Hematopoietic multipotent progenitor cell treated with erythropoietin and hydrocortisone succinate and interleukin-3 and kit ligand, for 17 days (in vitro differentiated cells): ENCODE measurements around the gene SLC39A7.

Experiments used
- DNase-seq: peaks from one replicate; pipeline ENCODE4 v3.0.0-alpha.2; 2015; ENCODE audit warnings: low spot score

Gene SLC39A7

DNA sequence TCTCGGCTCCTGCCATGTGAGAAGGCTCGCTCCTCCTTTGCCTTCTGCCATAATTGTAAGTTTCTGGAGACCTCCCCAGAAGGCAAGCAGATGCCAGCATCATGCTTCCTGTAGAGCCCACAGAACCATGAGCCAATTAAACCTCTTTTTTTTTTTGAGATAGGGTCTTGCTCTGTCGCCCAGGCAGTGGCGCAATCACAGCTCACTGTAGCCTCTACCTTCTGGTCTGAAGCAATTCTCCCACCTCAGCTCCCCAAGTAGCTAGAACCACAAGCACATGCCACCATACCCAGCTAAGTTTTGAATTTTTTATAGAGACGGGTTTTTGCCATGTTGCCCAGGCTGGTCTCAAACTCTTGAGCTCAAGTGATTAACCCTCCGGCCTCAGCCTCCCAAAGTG is 36.2 kb downstream of the SLC39A7 start:
- DNase-seq = no peak

DNA sequence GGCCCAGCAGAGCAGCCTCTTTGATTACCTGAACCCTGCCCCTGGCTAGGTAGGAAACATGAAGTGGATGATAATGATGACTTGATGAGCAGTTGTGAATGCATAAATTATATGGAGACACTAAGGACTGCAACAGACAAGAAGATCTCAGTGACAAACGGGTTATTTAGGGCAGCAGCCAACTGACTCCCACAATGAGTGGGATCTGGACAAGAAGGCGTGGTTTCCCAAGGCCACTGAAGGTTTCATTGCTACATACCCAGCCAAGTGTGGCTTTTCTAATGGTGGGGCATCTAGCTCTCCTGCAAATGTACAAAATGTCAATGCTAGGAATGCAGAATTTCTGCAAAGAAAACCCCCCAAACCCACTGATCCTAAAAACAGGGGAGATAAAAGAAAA is 37.1 kb downstream of the SLC39A7 start:
- no peak for DNase-seq

DNA sequence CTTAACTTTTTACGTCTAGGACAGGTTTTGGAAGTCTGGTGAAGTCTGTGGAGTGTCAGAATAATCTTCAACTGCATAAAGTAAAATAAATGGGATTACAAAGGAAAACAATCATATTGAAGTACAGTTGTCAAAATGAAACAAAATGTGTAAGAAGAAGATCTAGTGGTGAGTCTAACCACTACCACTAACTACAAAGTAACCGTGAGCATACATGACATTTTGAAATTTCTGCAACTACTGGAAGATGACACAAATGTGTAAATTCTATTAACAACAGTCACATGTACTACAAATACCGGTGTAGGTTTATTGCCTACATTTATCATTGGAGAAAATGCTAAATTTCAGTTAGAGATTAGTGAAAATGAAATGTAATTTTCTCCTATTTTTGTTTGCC is 41.3 kb downstream of the SLC39A7 start:
- no peak for DNase-seq

DNA sequence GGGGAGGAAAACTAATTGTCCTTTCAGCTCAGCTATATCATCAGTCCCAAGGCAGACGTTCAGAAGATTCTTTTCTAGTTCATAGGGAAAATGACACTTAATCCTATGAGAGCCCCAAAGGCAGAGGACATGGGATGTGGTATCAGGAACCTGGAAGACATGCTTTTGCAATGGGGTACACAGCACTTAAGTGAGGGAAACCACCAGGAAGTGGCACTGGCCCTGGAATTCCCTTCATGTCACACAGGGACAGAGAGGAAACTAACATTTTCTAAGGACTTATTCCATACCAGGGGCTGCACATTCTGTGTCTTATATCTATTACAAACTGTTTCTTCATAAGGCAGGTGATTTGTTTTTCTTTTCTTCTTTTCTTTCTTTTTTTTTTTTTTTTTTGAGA is 42.8 kb downstream of the SLC39A7 start:
- no peak for DNase-seq

DNA sequence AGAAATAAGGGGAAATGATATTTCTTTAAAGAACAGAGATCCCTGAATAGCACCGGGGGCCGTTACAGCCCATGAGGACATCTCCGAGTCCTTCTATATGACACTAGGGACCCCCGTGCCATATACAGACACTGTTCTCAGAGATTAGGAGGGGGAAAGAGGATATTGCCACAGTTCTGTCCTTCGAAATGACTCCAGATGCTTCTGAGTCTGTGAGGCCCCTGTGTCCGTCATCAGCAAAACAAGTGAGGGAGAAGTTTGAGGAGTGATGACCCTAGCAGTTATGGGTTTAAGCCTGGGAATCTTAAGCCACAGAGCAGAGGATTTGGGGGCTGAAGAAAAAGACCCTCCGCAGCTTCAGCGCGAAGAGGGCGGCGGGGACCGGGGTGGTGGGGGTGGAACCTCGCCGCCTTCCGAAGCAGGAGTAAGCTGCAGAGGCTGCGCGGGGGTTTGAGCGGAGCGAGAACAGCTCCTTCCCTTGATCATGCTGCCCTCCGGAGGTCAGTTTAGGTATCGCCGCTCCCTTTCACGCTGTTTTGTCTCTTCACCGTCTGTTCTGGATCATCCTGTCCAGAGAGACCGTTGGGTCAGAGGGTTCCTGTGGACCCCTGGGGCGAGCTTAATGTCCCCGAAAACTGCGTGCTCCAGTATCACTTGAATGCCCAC is 47.4 kb downstream of the SLC39A7 start:
- DNase-seq = peak; percentile 94

DNA sequence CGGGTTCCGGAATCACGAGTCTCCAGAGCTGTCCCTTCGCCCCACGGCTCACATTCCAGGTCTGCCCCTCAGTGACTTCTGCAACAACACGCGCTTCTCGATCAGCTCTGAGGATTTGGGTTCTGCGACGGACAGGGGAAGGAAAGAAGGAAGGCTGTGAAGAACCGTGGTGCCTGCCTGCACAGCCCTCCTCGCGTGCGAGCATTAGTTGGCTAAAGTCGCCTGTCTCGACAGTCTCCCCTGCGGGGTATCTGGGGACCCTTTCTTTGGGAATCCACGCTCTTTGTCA is 47.9 kb downstream of the SLC39A7 start:
- no peak for DNase-seq

DNA sequence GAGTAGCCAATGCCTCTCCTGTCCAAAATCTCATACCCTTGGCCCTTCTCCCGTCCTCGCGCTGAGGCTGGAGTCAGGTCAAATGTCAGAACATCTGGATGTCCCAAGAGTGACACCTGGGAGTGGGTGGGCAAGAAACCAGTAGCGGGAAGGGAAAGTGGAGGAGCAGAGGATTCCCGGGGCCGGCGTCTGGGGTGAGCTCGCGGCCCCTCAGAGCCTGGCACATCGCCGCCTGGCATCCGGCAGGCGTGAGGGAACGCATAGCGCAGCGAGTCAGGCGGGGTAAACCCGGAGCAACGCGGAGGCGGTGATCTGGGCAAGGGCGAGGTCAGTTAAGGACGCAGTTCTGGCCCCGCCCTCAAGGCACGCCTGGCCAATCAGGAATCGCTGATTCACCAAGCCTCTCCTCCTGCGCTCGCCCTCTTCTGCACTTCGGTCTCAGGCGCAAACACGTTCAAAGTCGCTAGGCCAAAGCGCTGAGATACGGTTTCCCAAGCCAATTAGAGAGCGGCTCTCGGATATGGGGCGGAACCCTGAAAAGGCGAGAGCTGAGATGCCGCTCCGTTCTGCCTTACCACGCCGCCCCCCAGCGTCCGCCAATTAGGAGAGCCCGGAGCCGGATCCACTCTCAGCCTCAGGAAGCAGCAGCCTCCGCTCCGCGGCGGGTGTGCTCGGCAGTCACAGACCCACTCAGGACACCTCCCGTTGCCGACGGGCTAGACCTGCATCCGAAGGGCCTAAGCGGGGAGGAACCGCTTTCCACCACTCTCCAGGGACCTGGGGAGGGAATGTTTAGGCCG is 48.5 kb downstream of the SLC39A7 start:
- DNase-seq = peak; percentile 100

DNA sequence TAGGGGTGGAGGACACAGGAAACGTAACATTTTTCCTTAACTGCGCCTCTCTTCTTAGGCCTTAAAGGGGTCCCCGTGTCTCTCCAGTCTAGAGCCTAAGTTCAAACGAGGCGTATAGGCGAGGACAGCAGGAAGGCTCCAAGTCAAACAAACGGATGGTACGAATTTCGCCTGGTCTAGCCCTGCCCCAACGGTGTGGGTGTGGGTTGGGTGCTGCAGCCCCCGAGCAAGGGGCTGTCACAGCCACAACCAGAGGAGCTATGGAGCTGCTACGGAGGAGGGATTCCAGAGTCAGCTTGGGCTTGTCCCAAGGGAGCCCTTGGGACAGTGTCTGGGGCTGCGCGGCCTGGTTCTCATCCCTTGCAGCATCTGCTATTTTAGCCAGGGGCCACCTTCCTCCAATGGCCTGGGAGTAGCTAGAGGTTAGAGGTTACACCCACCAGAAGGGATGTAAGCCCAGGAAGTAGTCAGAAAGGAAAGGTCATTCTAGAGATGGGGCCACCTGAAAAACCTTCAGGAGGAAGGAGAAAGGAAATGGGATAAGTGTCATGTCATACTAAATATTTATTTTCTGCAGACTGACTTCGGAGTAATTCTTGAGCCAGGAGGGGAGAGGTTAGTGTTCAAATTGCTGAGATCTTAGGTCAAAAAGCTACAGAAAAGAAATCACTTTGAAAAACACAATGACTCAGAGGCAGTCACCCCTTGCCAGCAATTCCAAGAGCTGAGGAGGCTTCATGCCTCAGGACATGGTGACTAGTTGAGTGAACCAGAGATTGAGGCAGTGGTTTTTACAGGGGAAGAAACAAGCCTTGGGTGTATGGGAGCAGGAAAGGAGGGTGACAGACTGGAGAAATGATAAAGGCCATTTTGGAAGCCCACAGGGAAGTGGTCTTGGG is 49.3 kb downstream of the SLC39A7 start:
- peak; percentile 43 for DNase-seq

DNA sequence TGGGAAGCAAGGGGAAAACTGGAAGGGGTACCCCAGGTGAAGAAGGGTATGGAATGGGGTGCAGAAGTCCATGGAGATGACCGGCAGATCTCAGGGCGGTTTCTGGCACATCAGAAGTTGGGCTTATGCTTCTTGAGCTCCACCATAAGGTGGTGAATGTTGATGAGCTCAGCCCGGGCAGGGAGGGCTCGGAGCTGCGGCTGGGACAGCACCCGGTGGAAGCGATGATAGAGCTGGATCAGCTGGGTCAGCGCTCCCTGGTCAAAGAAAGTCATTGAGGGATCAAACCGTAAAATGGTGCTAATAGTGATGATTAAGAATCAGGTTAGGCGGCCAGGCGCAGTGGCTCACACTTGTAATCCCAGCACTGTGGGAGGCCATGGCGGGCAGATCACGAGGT is 50.1 kb downstream of the SLC39A7 start:
- no peak for DNase-seq

DNA sequence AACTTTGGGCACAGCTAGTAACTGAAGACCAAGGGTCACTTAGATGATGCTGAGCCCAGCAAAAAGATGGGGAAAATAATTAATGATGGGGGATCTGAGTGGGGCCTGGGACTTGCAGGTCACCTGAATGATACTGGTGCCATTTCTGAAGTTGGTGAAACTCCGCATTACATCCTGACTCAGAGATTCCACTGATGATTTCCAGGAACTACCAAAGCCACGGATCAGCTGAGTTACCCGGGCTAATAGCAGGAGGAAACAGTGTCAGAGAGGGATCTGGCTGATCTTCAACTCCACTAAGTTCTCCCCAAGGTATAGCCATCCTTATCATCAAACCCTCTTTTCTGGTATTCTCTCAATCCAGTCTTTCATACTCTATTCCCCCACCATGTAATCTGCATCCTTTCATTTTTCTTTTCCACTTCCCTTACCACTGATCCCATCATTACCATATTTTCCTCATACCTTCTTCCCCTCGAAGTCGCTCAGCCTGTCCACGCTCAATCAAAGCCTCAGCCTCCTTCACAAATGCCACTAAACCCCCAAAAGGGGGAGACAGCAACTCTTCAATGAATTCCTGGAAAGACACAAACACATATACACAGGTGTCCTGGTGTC is 50.8 kb downstream of the SLC39A7 start:
- DNase-seq = no peak

DNA sequence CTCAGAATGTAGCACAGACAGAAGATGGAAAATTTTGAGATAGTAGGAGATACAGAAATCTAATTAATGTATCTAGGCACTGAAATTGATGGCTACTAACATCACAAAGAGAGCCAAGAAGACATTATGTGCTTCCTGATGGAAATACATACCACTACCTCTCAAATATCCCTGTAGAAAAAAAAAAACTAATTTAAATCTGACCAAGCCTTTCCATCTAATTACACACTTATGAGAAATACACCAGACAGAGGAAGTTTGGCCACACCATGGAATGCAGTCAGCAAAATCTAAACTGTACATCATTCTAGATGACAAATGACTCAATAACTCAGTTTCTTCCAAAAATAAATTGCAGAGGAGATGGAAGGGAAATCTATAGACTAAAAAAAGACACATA is 52.1 kb downstream of the SLC39A7 start:
- DNase-seq = no peak
